PFSK-1 (cell line): ENCODE measurements around the gene SUCLG1.

Source experiments
- FOXP2 ChIP-seq: optimal IDR thresholded peaks from 2 replicates; pipeline ENCODE3; 2011; ENCODE audit warnings: borderline replicate concordance, control low read depth, inconsistent platforms; ENCODE audit not compliant: insufficient read depth; ENCODE audit errors: extremely low read length, extremely low read depth
- POLR2AphosphoS5 ChIP-seq: IDR thresholded peaks from 2 replicates; pipeline ENCODE4 v1.6.1; 2012; ENCODE audit warnings: low read depth, mild to moderate bottlenecking, control low read depth, low read length, moderate library complexity
- REST ChIP-seq, 2 experiments: IDR thresholded peaks; 2 replicates each; pipeline versions ENCODE4 v1.6.1 to v1.8.0; 2011 to 2012; ENCODE audit warnings: low read depth in 2 of 2, low read length in 2 of 2, control low read depth in 1 of 2, inconsistent platforms in 1 of 2, mild to moderate bottlenecking in 1 of 2, moderate library complexity in 1 of 2; ENCODE audit not compliant: insufficient read depth in 1 of 2
- SIN3A ChIP-seq: IDR thresholded peaks from 2 replicates; pipeline ENCODE4 v1.6.1; 2012; ENCODE audit warnings: mild to moderate bottlenecking, low read length, moderate library complexity, borderline replicate concordance; ENCODE audit not compliant: insufficient read depth
- TAF1 ChIP-seq: IDR thresholded peaks from 2 replicates; pipeline ENCODE4 v1.6.1; 2012; ENCODE audit warnings: low read length, control low read depth, borderline replicate concordance; ENCODE audit not compliant: insufficient read depth

SUCLG1 gene

GRCh38 chr2:84450288-84451227 lies 8.5 kb downstream of the SUCLG1 start:
- no peak for TF ChIP-seq FOXP2
- no peak for TF ChIP-seq SIN3A
- no peak for TF ChIP-seq REST (IDR thresholded peaks at IDR 0.05; ENCODE audit: insufficient read depth in 1 of 2, low read depth in 2 of 2, low read length in 2 of 2)
- no peak for TF ChIP-seq TAF1
- TF ChIP-seq POLR2AphosphoS5, result no peak

GRCh38 chr2:84449711-84450110 lies 9.4 kb downstream of the SUCLG1 start:
- no peak for TF ChIP-seq REST (IDR thresholded peaks at IDR 0.05; ENCODE audit: insufficient read depth in 1 of 2, low read depth in 2 of 2, low read length in 2 of 2)
- TF ChIP-seq POLR2AphosphoS5, result no peak
- no peak for TF ChIP-seq FOXP2
- no peak for TF ChIP-seq SIN3A
- TF ChIP-seq TAF1, result no peak

GRCh38 chr2:84449055-84449454 lies 10.0 kb downstream of the SUCLG1 start:
- no peak for TF ChIP-seq REST (IDR thresholded peaks at IDR 0.05; ENCODE audit: insufficient read depth in 1 of 2, low read depth in 2 of 2, low read length in 2 of 2)
- TF ChIP-seq POLR2AphosphoS5, result no peak
- no peak for TF ChIP-seq FOXP2
- TF ChIP-seq TAF1, result no peak

GRCh38 chr2:84443477-84443876 lies 15.6 kb downstream of the SUCLG1 start:
- TF ChIP-seq POLR2AphosphoS5 (no peak), FOXP2 (no peak), REST (IDR thresholded peaks at IDR 0.05; ENCODE audit: insufficient read depth in 1 of 2, low read depth in 2 of 2, low read length in 2 of 2) (no peak), TAF1 (no peak), SIN3A (no peak)

GRCh38 chr2:84442888-84443287 lies 16.2 kb downstream of the SUCLG1 start:
- no peak for TF ChIP-seq FOXP2
- no peak for TF ChIP-seq SIN3A
- no peak for TF ChIP-seq POLR2AphosphoS5
